H1 (cell line): ENCODE data around the gene ACTN4. TPM values are rescaled to one million over a fixed set of nuclear protein-coding genes. Genes with fewer than 3 reads are reported as not detected.
A peak's percentile ranks its signal among the peaks of the same experiment; 100 is the strongest.

ENCODE experiments used
- CTCF ChIA-PET: fragments of 300-600 bp; sonication (Branson Sonifier 250); formaldehyde crosslinking; loops from one replicate; lab custom pipeline; 2021; ENCODE audit not compliant: partially characterized antibody; lab: Charles Lee
- POLR2A ChIA-PET: fragments of 300-600 bp; sonication (Branson Sonifier 250); formaldehyde crosslinking; loops from one replicate; lab custom pipeline; 2021; ENCODE audit warnings: inconsistent platforms; ENCODE audit not compliant: partially characterized antibody; lab: Charles Lee
- DNase-seq, 2 experiments: peaks; one replicate each; pipeline versions ENCODE4 v3.0.0 to v3.0.0-alpha.2; 2010 to 2022; ENCODE audit warnings: low spot score in 2 of 2, low read depth in 1 of 2, mixed read lengths in 1 of 2
- FAIRE-seq: peaks from 2 replicates; lab custom pipeline; 2011; peaks lifted over from hg19 to GRCh38; lab: Jason Lieb, UNC
- H2AFZ ChIP-seq: 2 replicates; pipeline ENCODE4 v1.8.1; 2012; ENCODE audit warnings: low read length, inconsistent platforms
- H2AK5ac ChIP-seq: 2 replicates; pipeline ENCODE4 v1.6.1; 2013; ENCODE audit warnings: low read depth, low read length
- H2BK120ac ChIP-seq: replicated peaks from 2 replicates; pipeline ENCODE3; 2013; ENCODE audit warnings: low read depth, low read length, inconsistent platforms
- H2BK12ac ChIP-seq: 2 replicates; pipeline ENCODE4 v1.6.1; 2013; ENCODE audit warnings: low read depth, low read length
- H2BK15ac ChIP-seq: 2 replicates; pipeline ENCODE4 v1.6.1; 2013; ENCODE audit warnings: low read length
- H2BK20ac ChIP-seq: 2 replicates; pipeline ENCODE4 v1.6.1; 2013; ENCODE audit warnings: low read length
- H2BK5ac ChIP-seq: 2 replicates; pipeline ENCODE4 v1.6.1; 2013; ENCODE audit warnings: low read depth, low read length
- H3K14ac ChIP-seq: 2 replicates; pipeline ENCODE4 v1.6.1; 2013; ENCODE audit warnings: inconsistent platforms; ENCODE audit not compliant: insufficient read length
- H3K18ac ChIP-seq: 2 replicates; pipeline ENCODE4 v1.6.1; 2013; ENCODE audit warnings: low read length; ENCODE audit errors: extremely low read depth
- H3K23ac ChIP-seq: 2 replicates; pipeline ENCODE4 v1.6.1; 2013; ENCODE audit warnings: inconsistent platforms; ENCODE audit not compliant: insufficient read length
- H3K23me2 ChIP-seq: 2 replicates; pipeline ENCODE4 v1.6.1; 2013; ENCODE audit warnings: low read depth, low read length
- H3K27ac ChIP-seq: 2 replicates; pipeline ENCODE4 v1.6.1; 2011; ENCODE audit warnings: low read depth, low read length, inconsistent platforms
- H3K27me3 ChIP-seq, 4 experiments: replicated peaks in 1 of 4; 1 replicate in 1 of 4; 2 replicates in 3 of 4; pipeline versions ENCODE4 v1.6.1 to v1.8.1; 2011 to 2013; ENCODE audit warnings: low read length in 3 of 4, mild to moderate bottlenecking in 3 of 4, inconsistent platforms in 2 of 4, mixed read lengths in 2 of 4, moderate library complexity in 1 of 4; ENCODE audit not compliant: control insufficient read depth in 3 of 4, insufficient read depth in 3 of 4; ENCODE audit errors: extremely low read depth in 1 of 4
- H3K36me3 ChIP-seq, 4 experiments: 2 replicates each; pipeline versions ENCODE4 v1.6.1 to v1.8.1; 2011 to 2013; ENCODE audit warnings: mild to moderate bottlenecking in 4 of 4, low read length in 3 of 4, moderate library complexity in 2 of 4, control low read depth in 1 of 4, inconsistent platforms in 1 of 4; ENCODE audit not compliant: insufficient read depth in 4 of 4, control insufficient read depth in 2 of 4
- H3K4ac ChIP-seq: replicated peaks from 2 replicates; pipeline ENCODE3; 2013; ENCODE audit warnings: low read length, low read depth, mixed read lengths, inconsistent platforms; ENCODE audit not compliant: insufficient read length
- H3K4me1 ChIP-seq, 4 experiments: replicated peaks in 1 of 4; 1 replicate in 1 of 4; 2 replicates in 3 of 4; pipeline versions ENCODE4 v1.6.1 to v1.8.1; 2011 to 2013; ENCODE audit warnings: low read length in 3 of 4, inconsistent platforms in 2 of 4, mixed read lengths in 1 of 4; ENCODE audit not compliant: insufficient read depth in 4 of 4, control insufficient read depth in 3 of 4
- H3K4me2 ChIP-seq, 2 experiments: 2 replicates each; pipeline versions ENCODE4 v1.6.1 to v1.8.1; 2011 to 2013; ENCODE audit warnings: low read depth in 2 of 2, low read length in 2 of 2, control low read depth in 1 of 2, inconsistent platforms in 1 of 2, mild to moderate bottlenecking in 1 of 2; ENCODE audit not compliant: insufficient read depth in 1 of 2
- H3K4me3 ChIP-seq, 4 experiments: fragments of 200-600, 300-600 bp in 1 of 4; sonication (generic), shearing (Covaris generic), sonication (Bioruptor Twin) in 1 of 4; 2 replicates each; pipeline versions ENCODE4 v1.5.1 to v1.8.1; 2011 to 2016; ENCODE audit warnings: low read length in 4 of 4, low read depth in 3 of 4, control low read depth in 2 of 4, inconsistent platforms in 2 of 4, mild to moderate bottlenecking in 2 of 4, mixed read lengths in 1 of 4, moderate library complexity in 1 of 4; ENCODE audit not compliant: insufficient read depth in 2 of 4; ENCODE audit errors: extremely low read depth in 1 of 4
- H3K56ac ChIP-seq: replicated peaks from 2 replicates; pipeline ENCODE3; 2013; ENCODE audit warnings: low read depth, mild to moderate bottlenecking, mixed read lengths, low read length, inconsistent platforms; ENCODE audit not compliant: insufficient read length
- H3K79me1 ChIP-seq: 2 replicates; pipeline ENCODE4 v1.6.1; 2013; ENCODE audit warnings: low read depth, low read length, control low read depth
- H3K79me2 ChIP-seq, 2 experiments: 2 replicates each; pipeline versions ENCODE4 v1.6.1 to v1.8.1; 2012 to 2013; ENCODE audit warnings: low read length in 2 of 2, mild to moderate bottlenecking in 2 of 2, inconsistent platforms in 1 of 2; ENCODE audit not compliant: insufficient read depth in 2 of 2, control insufficient read depth in 1 of 2
- H3K9ac ChIP-seq, 4 experiments: replicated peaks in 1 of 4; 1 replicate in 1 of 4; 2 replicates in 3 of 4; pipeline versions ENCODE4 v1.6.1 to v1.8.1; 2011 to 2013; ENCODE audit warnings: low read depth in 3 of 4, low read length in 3 of 4, control low read depth in 2 of 4, mild to moderate bottlenecking in 2 of 4, moderate library complexity in 2 of 4, inconsistent platforms in 1 of 4; ENCODE audit errors: extremely low read depth in 1 of 4
- H3K9me3 ChIP-seq, 2 experiments: 2 replicates each; pipeline versions ENCODE4 v1.6.1 to v1.8.1; 2012 to 2013; ENCODE audit warnings: mild to moderate bottlenecking in 2 of 2, moderate library complexity in 2 of 2, control low read depth in 1 of 2, inconsistent platforms in 1 of 2, low read depth in 1 of 2, low read length in 1 of 2, mixed read lengths in 1 of 2; ENCODE audit not compliant: insufficient read depth in 2 of 2
- H4K20me1 ChIP-seq, 2 experiments: replicated peaks in 1 of 2; 2 replicates each; pipeline versions ENCODE3 to v1.8.1; 2011 to 2013; ENCODE audit warnings: inconsistent platforms in 2 of 2, low read length in 2 of 2, mild to moderate bottlenecking in 1 of 2; ENCODE audit not compliant: insufficient read depth in 2 of 2, control insufficient read depth in 1 of 2
- H4K5ac ChIP-seq: 2 replicates; pipeline ENCODE4 v1.6.1; 2013; ENCODE audit warnings: low read length, low read depth, mixed read lengths, inconsistent platforms; ENCODE audit not compliant: insufficient read length
- H4K8ac ChIP-seq: 2 replicates; pipeline ENCODE4 v1.8.0; 2013; ENCODE audit warnings: mild to moderate bottlenecking, moderate library complexity, low read length, inconsistent platforms; ENCODE audit not compliant: insufficient read depth; ENCODE audit errors: extremely low read depth
- H4K91ac ChIP-seq: replicated peaks from 2 replicates; pipeline ENCODE3; 2013; ENCODE audit warnings: low read length, mixed read lengths, inconsistent platforms; ENCODE audit not compliant: insufficient read length
- CEBPB ChIP-seq: IDR thresholded peaks from 2 replicates; pipeline ENCODE4 v1.6.1; 2012; ENCODE audit warnings: low read depth, low read length
- CHD1 ChIP-seq: IDR thresholded peaks from 2 replicates; pipeline ENCODE4 v1.6.1; 2012; ENCODE audit warnings: low read depth, low read length, improper control_type of control experiment
- CREB1 ChIP-seq: IDR thresholded peaks from 2 replicates; pipeline ENCODE4 v1.6.1; 2012; ENCODE audit warnings: inconsistent platforms
- E2F6 ChIP-seq: IDR thresholded peaks from 2 replicates; pipeline ENCODE4 v1.6.1; 2012; ENCODE audit warnings: inconsistent platforms
- JUND ChIP-seq: IDR thresholded peaks from 2 replicates; pipeline ENCODE4 v1.6.1; 2011; ENCODE audit warnings: mild to moderate bottlenecking, improper control_type of control experiment, low read length
- MAX ChIP-seq: IDR thresholded peaks from 2 replicates; pipeline ENCODE4 v1.6.1; 2012; ENCODE audit warnings: inconsistent platforms
- NANOG ChIP-seq: IDR thresholded peaks from 2 replicates; pipeline ENCODE4 v1.6.1; 2011; ENCODE audit warnings: low read length, low read depth, mild to moderate bottlenecking, inconsistent platforms; ENCODE audit not compliant: insufficient read depth, poor library complexity, severe bottlenecking
- PHF8 ChIP-seq: fragments of 200-600 bp; sonication (generic); conservative IDR thresholded peaks from 2 replicates; pipeline ENCODE4 v1.7.1; 2012; ENCODE audit warnings: low read depth, mild to moderate bottlenecking, inconsistent platforms, low read length, moderate library complexity
- RNF2 ChIP-seq: fragments of 200-900, 300-1000 bp; sonication (generic); IDR thresholded peaks from 2 replicates; pipeline ENCODE4 v1.7.1; 2016; ENCODE audit warnings: borderline replicate concordance, low read depth, mild to moderate bottlenecking, antibody characterized with exemption, low read length; ENCODE audit not compliant: poor library complexity, severe bottlenecking; ENCODE audit errors: missing control alignments
- RXRA ChIP-seq: IDR thresholded peaks from 2 replicates; pipeline ENCODE4 v1.6.1; 2011; ENCODE audit warnings: low read depth, mild to moderate bottlenecking, low read length, moderate library complexity; ENCODE audit not compliant: insufficient read depth
- WGBS, 2 experiments: shearing (Covaris generic) in 1 of 2; methylation state at CpG; one replicate each; pipeline versions ENCODE4 v1.1.6 to v1.1.7; 2013 to 2015; ENCODE audit warnings: low lambda C conversion rate in 2 of 2, mixed read lengths in 2 of 2, inconsistent platforms in 1 of 2, low coverage in 1 of 2, missing lambda C conversion rate in 1 of 2; ENCODE audit not compliant: insufficient replicate concordance in 2 of 2, insufficient coverage in 1 of 2, insufficient read length in 1 of 2; ENCODE audit errors: extremely low coverage in 1 of 2, missing lambda C conversion rate in 1 of 2; 5-methylcytosine and 5-hydroxymethylcytosine counted together
- polyA plus RNA-seq, 7 experiments: library from polyadenylated mRNA; depleted of rRNA in 3 of 7; stranded (reverse) in 5 of 7; unstranded in 2 of 7; fragments of >200 nt in 5 of 7; fragments of 200-250 nt in 2 of 7; gene quantifications; 1 replicate in 5 of 7; 2 replicates in 1 of 7; 4 replicates in 1 of 7; pipeline versions ENCODE4 v1.2.1 to v1.2.3, GENCODE V29; 2011 to 2013; ENCODE audit warnings: missing spikeins in 2 of 7, mixed read lengths in 2 of 7
- total RNA-seq: library from RNA; stranded (reverse); fragmentation: NEBNext Ultra II Directional; extraction: Animal tissue kit (Norgen Biotek cat#: 25700); gene quantifications from 2 replicates; pipeline ENCODE4 v1.2.1, GENCODE V29; 2021

The ACTN4 gene
- total and polyA plus RNA-seq, 2 of the 8 experiments (the other 6 are each of a cell fraction or from before 2014, with no cell fraction given) = 211 to 520 TPM

GRCh38 chr19:38665950-38666662 is 18.7 kb downstream of the ACTN4 start:
- peak overlapping the region; percentile 59 to 61 for H3K4me2 ChIP-seq
- H3K23ac ChIP-seq = no peak overlapping the region
- TF ChIP-seq RNF2 (no peak), CHD1 (no peak), NANOG (peak; percentile 67), RXRA (no peak), PHF8 (no peak), CEBPB (no peak), MAX (peak; percentile 87), CREB1 (peak; percentile 53), E2F6 (peak; percentile 79), JUND (no peak)

More at GRCh38 chr19:38665950-38666662, 18.7 kb downstream of the ACTN4 start:
- H3K14ac ChIP-seq = no peak overlapping the region
- peak overlapping the region in 3 of 4 experiments; percentile 69 to 75 (median 73); a peak in 5 of 7 replicates for H3K9ac ChIP-seq
- H3K56ac ChIP-seq = no peak overlapping the region
- peak overlapping the region; percentile 95 for H4K91ac ChIP-seq
- ChIA-PET POLR2A (interaction anchor here (0.9 to 21.5 kb wide), 12 partner anchors 9 to 203 kb away, joined by 3 to 495 read pairs (median 4); partner anchors contain the start of genes ACTN4 and MAP4K1), CTCF (interaction anchor here (0.9 to 1.4 kb wide), 5 partner anchors 13 to 32 kb away, joined by 3 to 4 read pairs (median 4); no protein-coding TSS in a partner anchor)
- peak overlapping the region; percentile 83; the same call in 1 of the 2 replicates for H3K18ac ChIP-seq
- no peaks in the 10 kb centered on the region; the same call in 1 of the 2 replicates for H3K23me2 ChIP-seq
- 0 out of 2 replicates have a peak overlapping the region, but pooled peaks have one; percentile 2 for H2BK15ac ChIP-seq
- peak overlapping the region; percentile 93; the same call in 1 of the 2 replicates for H4K8ac ChIP-seq
- H3K36me3 ChIP-seq = peaks cover 0 to 5% (median 0%) of the 10 kb centered on the region in 4 experiments; a peak in 1 of 8 replicates
- peak overlapping the region; percentile 91 for H2BK120ac ChIP-seq
- H3K27me3 ChIP-seq = no peaks in the 10 kb centered on the region
- H3K4me3 ChIP-seq = peak overlapping the region in 3 of 4 experiments; percentile 1 to 31 (median 19); a peak in 5 of 8 replicates
- H3K79me2 ChIP-seq = peaks cover 11 to 91% of the 10 kb centered on the region in 2 experiments
- H2BK20ac ChIP-seq = 0 out of 2 replicates have a peak overlapping the region, but pooled peaks have one; percentile 66
- H3K79me1 ChIP-seq = peaks cover 36% of the 10 kb centered on the region
- DNase-seq (peak; percentile 79 to 92), FAIRE-seq (peak; percentile 7)
- H4K5ac ChIP-seq = peak overlapping the region; percentile 63
- peak overlapping the region; percentile 84 for H3K27ac ChIP-seq
- WGBS, 2 experiments = 25% methylated on average over 15 of the region's 19 CpGs; no CpG with 5 or more reads in 1 of the 2 experiments
- H4K20me1 ChIP-seq = peaks cover 4 to 38% of the 10 kb centered on the region in 2 experiments
- peaks cover 42 to 62% (median 48%) of the 10 kb centered on the region in 4 experiments for H3K4me1 ChIP-seq
- H2AK5ac ChIP-seq = peak overlapping the region; percentile 96; the same call in 1 of the 2 replicates
- H2BK12ac ChIP-seq = peak overlapping the region; percentile 98
- H2AFZ ChIP-seq = no peak overlapping the region
- no peaks in the 10 kb centered on the region for H3K9me3 ChIP-seq
- peak overlapping the region; percentile 97 for H3K4ac ChIP-seq
- peak overlapping the region; percentile 96 for H2BK5ac ChIP-seq
